Immature natural killer cell (primary cell): ENCODE measurements around the gene PLEKHD1. TPM values are rescaled to one million over a fixed set of nuclear protein-coding genes. Genes with fewer than 3 reads are reported as not detected.
A peak's percentile ranks its signal among the peaks of the same experiment; 100 is the strongest.

Experiments used
- DNase-seq, 3 donors: peaks; one replicate each; pipeline ENCODE4 v3.0.0; 2022; ENCODE audit warnings: mixed read lengths in 1 of 3
- H3K27ac Mint-ChIP-seq, 6 donors: one replicate each; pipeline ENCODE4 v1.8.0; 2020; ENCODE audit warnings: mixed read lengths in 6 of 6, mild to moderate bottlenecking in 5 of 6, inconsistent platforms in 4 of 6, moderate library complexity in 3 of 6
- H3K27me3 Mint-ChIP-seq, 3 donors: one replicate each; pipeline ENCODE4 v1.8.0; 2020 to 2021; ENCODE audit warnings: low read depth in 3 of 3, mild to moderate bottlenecking in 3 of 3, mixed read lengths in 3 of 3, moderate library complexity in 3 of 3, inconsistent platforms in 1 of 3
- H3K36me3 Mint-ChIP-seq, 3 donors: one replicate each; pipeline ENCODE4 v1.8.0; 2020; ENCODE audit warnings: mixed read lengths in 3 of 3, inconsistent platforms in 2 of 3, mild to moderate bottlenecking in 2 of 3
- H3K4me1 Mint-ChIP-seq, 2 donors: one replicate each; pipeline ENCODE4 v1.8.0; 2020; ENCODE audit warnings: inconsistent platforms in 2 of 2, mild to moderate bottlenecking in 2 of 2, mixed read lengths in 2 of 2, moderate library complexity in 1 of 2
- H3K4me3 Mint-ChIP-seq, 5 donors: one replicate each; pipeline ENCODE4 v1.8.0; 2020; ENCODE audit warnings: mild to moderate bottlenecking in 5 of 5, mixed read lengths in 5 of 5, inconsistent platforms in 3 of 5, moderate library complexity in 3 of 5
- H3K9me3 Mint-ChIP-seq, 6 donors: one replicate each; pipeline ENCODE4 v1.8.0; 2020; ENCODE audit warnings: mild to moderate bottlenecking in 6 of 6, mixed read lengths in 6 of 6, inconsistent platforms in 4 of 6, moderate library complexity in 3 of 6
- polyA plus RNA-seq, 3 donors: library from polyadenylated mRNA; unstranded; fragments of 300-500 nt; fragmentation: Illumina TruSeq; gene quantifications; one replicate each; pipeline ENCODE4 v1.2.3, GENCODE V29; 2021

PLEKHD1 gene
- polyA plus RNA-seq, 3 donors from 2014 or later = 0.08 to 0.09 TPM; not detected in 1

DNA sequence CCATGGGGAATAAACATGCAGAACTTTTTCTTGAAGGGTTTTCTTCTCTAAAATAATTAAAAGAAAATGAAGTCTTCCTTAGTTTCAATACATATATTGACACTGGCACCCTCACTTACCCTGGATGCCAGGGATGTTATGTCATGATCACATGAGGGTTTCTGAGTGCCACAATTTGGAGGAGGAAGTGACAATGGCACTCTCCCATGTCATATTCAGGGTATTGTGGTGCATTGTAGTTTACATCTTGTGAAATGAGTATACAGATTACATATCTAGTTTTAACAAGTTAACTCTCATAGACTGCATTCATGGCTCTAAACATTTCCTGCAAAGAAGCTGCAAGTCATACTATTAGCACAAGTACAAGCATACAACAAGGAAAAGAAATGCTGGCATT, 52.4 kb downstream of the PLEKHD1 start:
- Mint-ChIP-seq H3K36me3 (no peaks in the 10 kb centered on the region), H3K27ac (no peak overlapping the region), H3K9me3 (peaks cover 0 to 2% (median 0%) of the 10 kb centered on the region in 6 donors), H3K4me3 (no peak overlapping the region), H3K27me3 (peaks cover 0 to 13% (median 5%) of the 10 kb centered on the region in 3 donors), H3K4me1 (no peaks in the 10 kb centered on the region)
- no peak for DNase-seq

DNA sequence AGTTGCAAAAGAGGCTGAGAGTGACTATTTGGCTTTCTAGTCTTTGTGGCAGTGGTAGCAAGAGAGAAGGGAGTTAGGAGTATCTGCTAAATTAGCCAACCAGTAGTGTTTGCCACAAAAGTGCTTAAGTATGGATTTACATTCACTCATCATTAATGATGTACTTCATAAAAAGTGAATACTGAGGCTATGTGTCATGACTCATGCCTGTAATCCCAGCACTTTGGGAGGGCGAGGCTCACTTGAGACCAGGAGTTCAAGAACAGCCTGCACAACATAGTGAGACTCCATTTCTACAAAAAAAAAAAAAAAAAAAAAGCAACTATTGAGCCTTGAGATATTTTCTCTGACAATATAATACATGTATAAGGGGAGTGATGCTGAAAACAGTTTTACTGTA, 53.4 kb downstream of the PLEKHD1 start:
- no peaks in the 10 kb centered on the region for H3K4me1 Mint-ChIP-seq

DNA sequence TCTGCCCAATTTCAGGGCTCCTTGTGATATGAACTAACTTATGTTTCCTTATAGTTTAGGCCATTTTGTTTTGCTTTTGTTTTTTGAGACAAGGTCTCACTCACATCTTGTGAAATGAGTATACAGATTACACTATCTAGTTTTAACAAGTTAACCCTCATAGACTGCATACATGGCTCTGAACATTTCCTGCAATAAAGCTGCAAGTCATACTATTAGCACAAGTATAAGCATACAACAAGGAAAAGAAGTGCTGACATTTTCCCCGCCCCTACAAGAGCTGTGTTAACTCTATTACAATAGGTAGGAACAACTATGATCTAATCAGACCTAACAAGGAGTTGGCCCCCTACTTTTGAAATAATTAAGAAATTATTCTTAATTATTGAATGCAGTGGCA, 54.2 kb downstream of the PLEKHD1 start:
- peaks cover 0 to 2% (median 0%) of the 10 kb centered on the region in 6 donors for H3K9me3 Mint-ChIP-seq
- H3K4me3 Mint-ChIP-seq = no peak overlapping the region
- peaks cover 0 to 17% (median 3%) of the 10 kb centered on the region in 3 donors for H3K27me3 Mint-ChIP-seq
- no peak for DNase-seq
- H3K27ac Mint-ChIP-seq = no peak overlapping the region
- H3K4me1 Mint-ChIP-seq = peaks cover 0 to 4% of the 10 kb centered on the region in 2 donors
- no peaks in the 10 kb centered on the region for H3K36me3 Mint-ChIP-seq

More for the DNA sequence above, 53.4 kb downstream of the PLEKHD1 start:
- no peak overlapping the region for H3K4me3 Mint-ChIP-seq
- no peak for DNase-seq
- H3K27ac Mint-ChIP-seq = no peak overlapping the region
- peaks cover 0 to 2% (median 0%) of the 10 kb centered on the region in 6 donors for H3K9me3 Mint-ChIP-seq
- H3K36me3 Mint-ChIP-seq = no peaks in the 10 kb centered on the region
- H3K27me3 Mint-ChIP-seq = peaks cover 0 to 13% (median 5%) of the 10 kb centered on the region in 3 donors

DNA sequence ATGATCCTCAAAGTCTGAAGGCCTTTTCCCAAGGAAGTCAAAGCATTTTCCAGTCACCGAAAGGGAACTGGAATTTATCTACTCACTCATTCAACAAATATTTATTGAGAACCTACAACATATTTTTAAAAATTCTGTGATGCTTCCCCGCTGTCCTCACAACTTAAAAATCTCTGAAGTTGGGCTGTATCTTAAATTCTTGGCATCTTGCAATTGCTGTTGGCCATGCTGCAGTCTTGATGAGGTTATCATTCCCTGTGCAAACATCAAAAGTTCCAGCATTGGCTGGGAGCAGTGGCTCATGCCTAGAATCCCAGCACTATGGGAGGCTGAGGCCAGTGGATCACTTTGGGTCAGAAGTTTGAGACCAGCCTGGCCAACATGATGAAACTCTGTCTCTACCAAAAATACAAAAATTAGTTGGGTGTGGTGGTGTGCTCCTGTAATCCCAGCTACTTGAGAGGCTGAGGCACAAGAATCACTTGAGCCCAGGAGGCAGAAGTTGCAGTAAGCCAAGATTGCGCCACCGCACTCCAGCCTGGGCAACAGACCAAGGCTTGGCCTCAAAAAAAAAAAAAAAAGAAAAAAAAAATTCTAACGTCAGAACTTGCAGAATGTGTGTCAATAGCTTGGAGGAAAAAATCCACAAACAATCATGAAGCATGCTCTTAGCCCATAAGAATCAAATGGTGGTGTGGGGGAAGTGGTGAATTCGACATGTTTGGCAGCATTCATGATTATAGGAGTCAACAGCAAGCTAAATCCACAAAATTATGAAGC, 55.3 kb downstream of the PLEKHD1 start:
- Mint-ChIP-seq H3K9me3 (peaks cover 0 to 2% (median 0%) of the 10 kb centered on the region in 6 donors), H3K36me3 (no peaks in the 10 kb centered on the region), H3K4me1 (peaks cover 3 to 4% of the 10 kb centered on the region in 2 donors), H3K27ac (no peak overlapping the region), H3K4me3 (no peak overlapping the region), H3K27me3 (peaks cover 0 to 17% (median 3%) of the 10 kb centered on the region in 3 donors)
- no peak for DNase-seq

DNA sequence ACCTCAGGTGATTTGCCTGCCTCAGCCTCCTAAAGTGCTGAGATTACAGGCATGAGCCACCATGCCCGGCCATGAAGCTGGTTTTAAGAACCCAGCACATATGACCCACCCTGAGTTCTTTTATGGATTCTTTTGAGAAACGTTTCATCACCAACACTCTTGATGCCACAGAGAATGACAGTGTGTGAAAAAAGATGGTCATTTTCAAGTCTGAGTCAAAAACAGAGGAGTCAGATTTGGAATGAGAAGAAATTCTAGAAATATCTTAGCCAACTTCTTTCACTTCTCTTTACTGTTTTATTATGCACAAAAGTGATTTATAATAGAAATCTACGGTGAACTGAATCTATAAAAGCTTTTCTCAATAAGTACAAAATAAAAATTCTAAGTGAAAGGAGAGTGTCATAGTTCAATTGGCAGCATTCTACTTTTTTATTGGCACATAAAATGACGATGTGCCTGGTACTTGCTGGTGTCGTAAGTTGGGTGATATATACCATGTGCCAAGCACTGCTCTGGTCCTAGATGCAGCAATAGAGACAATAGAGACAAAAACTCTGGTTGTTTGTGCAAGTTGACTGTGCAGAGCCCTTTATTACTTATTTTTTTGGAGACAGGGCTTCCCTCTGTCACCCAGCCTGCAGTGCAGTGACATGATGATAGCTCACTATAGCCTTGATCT, 56.3 kb downstream of the PLEKHD1 start:
- no peak overlapping the region for H3K4me3 Mint-ChIP-seq
- peaks cover 0 to 11% (median 2%) of the 10 kb centered on the region in 3 donors for H3K27me3 Mint-ChIP-seq
- H3K36me3 Mint-ChIP-seq = no peaks in the 10 kb centered on the region

DNA sequence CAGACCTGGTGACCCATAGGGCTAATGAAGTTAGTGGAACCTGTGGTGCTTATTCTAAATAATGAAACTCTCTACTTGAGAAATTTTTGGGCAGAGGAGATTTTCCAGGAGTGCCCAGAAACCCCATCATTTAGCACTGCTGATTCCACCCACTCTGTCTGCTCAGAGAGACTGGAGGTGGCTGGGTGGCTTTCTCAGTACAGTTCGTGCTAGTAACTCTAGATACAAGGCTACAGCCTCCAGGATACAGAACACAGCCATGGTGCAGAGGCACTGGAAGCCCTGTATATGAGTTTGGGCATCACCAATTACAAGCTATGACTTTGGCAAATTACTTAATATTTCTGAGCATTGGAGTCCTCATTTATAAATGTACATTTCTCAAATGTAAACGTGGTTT, 57.8 kb downstream of the PLEKHD1 start:
- H3K36me3 Mint-ChIP-seq = no peaks in the 10 kb centered on the region
- H3K27me3 Mint-ChIP-seq = peaks cover 1 to 20% (median 2%) of the 10 kb centered on the region in 3 donors
- peaks cover 3 to 4% of the 10 kb centered on the region in 2 donors for H3K4me1 Mint-ChIP-seq
- no peak overlapping the region for H3K4me3 Mint-ChIP-seq
- no peak overlapping the region for H3K27ac Mint-ChIP-seq
- DNase-seq = no peak
- H3K9me3 Mint-ChIP-seq = peaks cover 0 to 2% (median 0%) of the 10 kb centered on the region in 6 donors

More for the DNA sequence above, 56.3 kb downstream of the PLEKHD1 start:
- Mint-ChIP-seq H3K4me1 (peaks cover 3 to 4% of the 10 kb centered on the region in 2 donors), H3K9me3 (peaks cover 0 to 2% (median 0%) of the 10 kb centered on the region in 6 donors), H3K27ac (no peak overlapping the region)
- DNase-seq = no peak

DNA sequence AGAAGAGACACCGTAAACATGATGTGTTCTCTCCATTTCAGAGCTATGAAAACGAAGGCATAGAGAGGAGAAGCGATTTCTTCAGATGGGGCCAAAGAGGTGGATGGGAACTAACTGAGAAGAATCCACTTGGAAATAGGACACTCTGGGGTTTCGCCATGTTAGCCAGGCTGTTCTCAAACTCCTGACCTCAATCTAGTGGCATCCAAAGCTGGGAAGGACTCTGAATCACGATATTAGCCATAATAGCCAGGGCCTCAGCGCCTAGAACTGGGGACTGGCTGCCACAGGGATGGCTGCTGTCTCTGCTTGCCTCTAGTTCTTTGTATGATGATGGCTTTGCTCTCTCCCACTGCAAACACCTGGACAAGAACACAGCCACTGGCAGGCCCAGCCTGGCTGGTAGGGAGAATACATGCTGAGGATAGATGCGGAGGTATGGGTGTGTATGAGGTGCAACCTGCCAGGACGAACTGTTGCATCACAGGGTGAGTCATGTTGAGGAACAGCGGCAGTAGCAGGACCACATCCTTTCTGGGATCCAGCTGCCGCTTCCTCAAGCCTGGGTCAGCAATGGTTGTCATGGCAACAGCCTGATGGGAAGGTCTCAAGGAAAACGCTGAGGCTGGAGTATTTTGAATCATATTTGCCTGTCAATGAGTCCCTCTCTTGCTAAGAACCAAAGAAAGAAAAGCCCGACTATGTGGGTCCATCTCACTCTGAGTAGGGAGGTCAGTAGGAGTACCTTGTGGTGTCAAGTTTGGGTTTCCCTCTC, 59.0 kb downstream of the PLEKHD1 start:
- DNase-seq = peak; percentile 3 to 10 (median 3)
- Mint-ChIP-seq H3K4me3 (no peak overlapping the region), H3K9me3 (peaks cover 0 to 2% (median 0%) of the 10 kb centered on the region in 6 donors), H3K4me1 (peaks cover 4 to 5% of the 10 kb centered on the region in 2 donors), H3K27ac (no peak overlapping the region), H3K27me3 (peaks cover 4 to 20% (median 4%) of the 10 kb centered on the region in 3 donors), H3K36me3 (no peaks in the 10 kb centered on the region)

DNA sequence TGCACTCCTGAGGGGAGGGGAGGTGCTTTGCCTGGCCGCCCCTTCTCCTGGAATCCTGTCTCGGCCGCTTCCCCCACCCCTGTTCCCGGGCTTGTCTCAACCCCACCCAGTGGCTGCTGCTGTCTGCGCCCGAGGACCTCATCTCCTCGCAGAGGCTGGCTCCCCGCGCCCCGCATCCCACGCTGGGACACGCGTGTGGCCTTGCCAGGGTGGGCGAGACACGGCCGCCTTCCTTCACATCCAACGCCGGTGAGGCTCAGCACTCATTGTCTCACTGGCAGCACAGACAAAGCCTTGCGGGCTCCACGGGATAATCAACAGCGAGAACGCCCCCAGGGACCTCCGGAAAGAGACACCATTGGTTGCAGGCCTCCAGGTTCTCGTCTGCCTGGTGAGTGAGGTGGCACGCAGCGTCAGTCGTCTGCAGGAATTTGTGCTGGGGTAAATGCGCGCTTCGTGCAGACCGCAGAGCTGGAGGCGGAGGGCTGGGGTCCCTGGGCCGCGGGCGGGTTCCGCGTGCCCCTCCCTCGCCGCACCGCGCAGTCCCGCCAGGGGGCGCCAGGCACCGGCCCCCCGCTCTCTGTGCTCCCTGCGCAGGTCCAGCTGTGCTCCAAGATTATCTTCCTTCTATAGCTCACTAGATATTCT, 63.3 kb downstream of the PLEKHD1 start:
- Mint-ChIP-seq H3K4me1 (peaks cover 4 to 5% of the 10 kb centered on the region in 2 donors), H3K27ac (no peak overlapping the region), H3K27me3 (peaks cover 4 to 13% (median 8%) of the 10 kb centered on the region in 3 donors), H3K36me3 (no peaks in the 10 kb centered on the region), H3K9me3 (no peaks in the 10 kb centered on the region), H3K4me3 (no peak overlapping the region)
- no peak for DNase-seq

DNA sequence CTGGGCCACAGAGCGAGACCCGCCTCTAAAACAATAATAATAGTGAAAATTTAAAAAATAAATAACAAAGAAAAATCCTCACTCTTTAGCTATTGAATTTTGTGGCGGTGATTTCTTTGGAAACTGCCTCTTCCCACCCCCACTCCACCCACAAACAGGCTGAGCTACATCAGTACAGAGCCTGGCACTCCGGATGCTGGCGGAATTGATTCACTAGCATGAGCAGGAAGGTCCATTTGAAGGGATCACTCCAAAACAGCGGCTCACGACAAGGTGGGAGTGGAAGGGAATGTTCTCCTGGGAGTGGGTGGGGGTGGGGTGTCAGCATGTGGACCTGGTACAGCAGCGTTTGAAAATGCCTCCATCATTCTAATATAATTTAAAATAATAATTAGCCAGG, 64.0 kb downstream of the PLEKHD1 start:
- Mint-ChIP-seq H3K27me3 (peaks cover 4 to 15% (median 8%) of the 10 kb centered on the region in 3 donors), H3K36me3 (no peaks in the 10 kb centered on the region), H3K27ac (no peak overlapping the region), H3K9me3 (no peaks in the 10 kb centered on the region), H3K4me3 (no peak overlapping the region), H3K4me1 (peaks cover 3 to 5% of the 10 kb centered on the region in 2 donors)
- no peak for DNase-seq

DNA sequence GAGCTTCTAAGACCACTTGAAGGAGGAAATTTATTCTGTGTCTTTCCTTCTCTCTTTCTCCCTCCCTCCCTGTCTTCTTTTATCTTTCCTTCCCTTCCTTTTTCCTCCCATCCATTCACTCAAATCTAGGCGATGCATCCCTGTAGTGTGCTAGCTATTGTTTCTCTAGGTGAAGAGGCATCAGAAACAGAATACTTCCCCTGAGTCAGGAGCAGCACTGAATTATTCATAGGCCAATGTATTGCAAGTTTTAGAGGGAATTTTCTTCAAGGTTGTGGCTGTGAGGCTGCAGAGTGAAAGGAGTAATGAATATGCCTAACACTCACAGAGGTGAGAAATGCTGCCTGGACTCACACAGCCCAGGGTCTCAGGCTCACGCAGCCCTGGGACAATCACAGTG, 67.0 kb downstream of the PLEKHD1 start:
- DNase-seq = no peak
- no peak overlapping the region for H3K4me3 Mint-ChIP-seq
- peaks cover 0 to 2% of the 10 kb centered on the region in 2 donors for H3K4me1 Mint-ChIP-seq
- H3K27ac Mint-ChIP-seq = no peak overlapping the region
- no peaks in the 10 kb centered on the region for H3K9me3 Mint-ChIP-seq
- H3K36me3 Mint-ChIP-seq = no peaks in the 10 kb centered on the region
- H3K27me3 Mint-ChIP-seq = peaks cover 3 to 13% (median 10%) of the 10 kb centered on the region in 3 donors

DNA sequence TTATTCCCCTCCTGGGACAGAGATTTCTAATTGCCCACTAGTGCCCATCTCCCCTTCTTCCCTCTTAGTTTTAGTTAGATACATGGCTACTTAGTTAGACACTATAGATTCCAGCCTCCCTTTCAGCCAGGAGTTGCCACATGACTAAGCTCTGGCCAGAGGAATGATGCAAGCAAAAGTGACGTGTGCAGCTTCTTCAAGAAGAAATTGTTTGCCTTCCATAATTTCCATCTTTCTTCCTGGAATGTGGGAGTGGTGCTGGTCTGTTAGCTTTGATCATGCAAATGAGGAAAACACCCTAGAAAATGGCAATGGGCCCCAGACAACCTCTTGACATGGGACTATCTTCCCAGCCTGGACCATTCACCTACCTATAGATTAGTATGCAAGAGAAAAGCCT, 68.7 kb downstream of the PLEKHD1 start:
- Mint-ChIP-seq H3K9me3 (no peaks in the 10 kb centered on the region), H3K36me3 (no peaks in the 10 kb centered on the region), H3K27ac (no peak overlapping the region), H3K4me3 (no peak overlapping the region), H3K4me1 (no peaks in the 10 kb centered on the region), H3K27me3 (peaks cover 0 to 9% (median 8%) of the 10 kb centered on the region in 3 donors)
- no peak for DNase-seq

DNA sequence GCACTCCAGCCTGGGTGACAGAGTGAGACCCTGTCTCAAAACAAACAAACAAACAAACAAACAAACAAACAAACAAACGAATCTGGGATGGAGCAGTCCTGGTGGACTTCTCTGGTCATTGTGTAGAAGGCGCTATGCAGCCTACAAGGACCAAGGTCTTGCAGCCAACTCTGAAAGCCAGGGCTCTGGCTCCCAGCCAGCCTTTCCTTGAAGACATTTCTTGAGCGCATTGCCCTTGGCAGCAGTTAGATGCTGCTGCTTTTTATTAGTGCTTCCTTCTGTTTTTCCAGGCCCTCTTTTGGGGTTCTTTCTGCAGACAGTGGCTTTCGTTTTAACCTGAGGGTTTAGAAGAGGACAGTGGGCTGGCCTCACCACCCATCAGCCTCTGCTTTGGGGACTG, 70.0 kb downstream of the PLEKHD1 start:
- Mint-ChIP-seq H3K9me3 (no peaks in the 10 kb centered on the region), H3K4me3 (no peak overlapping the region), H3K36me3 (no peaks in the 10 kb centered on the region), H3K4me1 (no peaks in the 10 kb centered on the region), H3K27ac (no peak overlapping the region), H3K27me3 (peaks cover 0 to 11% (median 9%) of the 10 kb centered on the region in 3 donors)
- DNase-seq = no peak

DNA sequence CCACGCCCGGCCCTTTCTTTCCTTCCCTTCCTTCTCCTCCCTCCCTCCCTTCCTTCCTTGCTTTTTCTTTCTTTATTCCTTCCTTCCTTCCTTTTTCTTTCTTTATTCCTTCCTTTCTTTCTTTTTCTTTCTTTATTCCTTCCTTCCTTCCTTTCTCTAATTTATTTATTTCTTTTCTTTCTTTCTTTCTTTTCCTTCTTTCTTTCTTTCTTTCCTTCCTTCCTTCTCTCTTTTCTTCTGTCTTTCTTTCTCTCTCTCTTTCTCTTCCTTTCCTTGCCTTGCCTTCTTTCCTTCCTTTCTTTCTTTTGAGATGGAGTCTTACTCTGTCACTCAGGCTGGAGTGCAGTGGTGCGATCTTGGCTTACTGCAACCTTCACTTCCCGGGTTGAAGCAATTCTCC, 74.2 kb downstream of the PLEKHD1 start:
- H3K36me3 Mint-ChIP-seq = no peaks in the 10 kb centered on the region
- no peaks in the 10 kb centered on the region for H3K9me3 Mint-ChIP-seq
- no peak overlapping the region for H3K27ac Mint-ChIP-seq
- no peak for DNase-seq
- H3K4me3 Mint-ChIP-seq = no peak overlapping the region
- H3K4me1 Mint-ChIP-seq = no peaks in the 10 kb centered on the region
- peaks cover 0 to 12% (median 9%) of the 10 kb centered on the region in 3 donors for H3K27me3 Mint-ChIP-seq
